Lower leg skin (tissue), 4 donors: ENCODE results near the gene LTB. TPM values are rescaled to one million over a fixed set of nuclear protein-coding genes. Genes with fewer than 3 reads are reported as not detected.

Experiments
- DNase-seq, 2 donors: peaks; one replicate each; pipeline ENCODE4 v3.0.0-alpha.2; 2019; ENCODE audit warnings: low spot score in 2 of 2
- H3K4me3 ChIP-seq: fragments of 200-600 bp; sonication (generic); 2 replicates; pipeline ENCODE4 v1.5.1; 2017; ENCODE audit warnings: mild to moderate bottlenecking, low read depth; ENCODE audit not compliant: poor library complexity, severe bottlenecking
- POLR2A ChIP-seq, 2 donors: fragments of 450-650 bp; IDR thresholded peaks; one replicate each; pipeline ENCODE4 v1.6.1; 2016 to 2017; ENCODE audit warnings: antibody characterized with exemption in 2 of 2, mild to moderate bottlenecking in 1 of 2, moderate library complexity in 1 of 2
- WGBS, 2 donors: methylation state at CpG; one replicate each; pipeline ENCODE4 v1.1.5; 2018; 5-methylcytosine and 5-hydroxymethylcytosine counted together
- intact Hi-C: fragments of 100-400 bp; cut with DNase I; formaldehyde crosslinking; loops from one replicate; pipeline ENCODE4 v1.15.0; 2023; ENCODE audit warnings: low total_unique reads
- total RNA-seq, 4 donors: library from RNA; depleted of rRNA; stranded (reverse); fragments of >200 nt; gene quantifications; one replicate each; pipeline ENCODE4 v1.1.0, GENCODE V29; 2016
- TF ChIP-seq, protein P1 (sequence below), 3 donors: fragments of 450-650 bp; IDR thresholded peaks; one replicate each; pipeline ENCODE4 v1.5.1; 2016; ENCODE audit warnings: antibody characterized with exemption in 3 of 3, mild to moderate bottlenecking in 3 of 3, moderate library complexity in 2 of 3

LTB gene
- total RNA-seq, 4 donors from 2014 or later, result 1.1 TPM; not detected in 3

DNA sequence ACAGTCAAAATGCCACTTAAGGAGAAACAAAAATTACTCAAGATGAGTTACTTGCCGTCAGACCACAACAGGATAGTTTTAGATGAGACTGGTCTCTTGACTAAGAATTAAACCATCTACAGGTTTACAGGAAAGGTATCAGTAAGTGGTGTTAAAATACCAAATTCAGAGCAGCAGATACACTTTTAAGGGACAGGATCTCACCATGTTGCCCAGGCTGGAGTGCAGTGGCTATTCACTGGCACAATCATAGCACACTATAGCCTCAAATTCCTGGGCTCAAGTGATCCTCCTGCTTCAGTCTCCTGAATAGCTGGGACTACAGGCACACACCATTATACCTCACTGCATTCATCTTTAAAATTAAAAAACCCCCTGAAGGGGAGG lies 48.8 kb downstream of the LTB start:
- intact Hi-C loops, result no loop called here
- 86 to 92% methylated on average over 1 of the region's 1 CpG for WGBS, 2 donors
- DNase-seq, result peak in 1 of 2 donors; percentile 23
- TF ChIP-seq POLR2A (IDR thresholded peaks at IDR 0.05), result no peak
- TF ChIP-seq, protein P1, sequence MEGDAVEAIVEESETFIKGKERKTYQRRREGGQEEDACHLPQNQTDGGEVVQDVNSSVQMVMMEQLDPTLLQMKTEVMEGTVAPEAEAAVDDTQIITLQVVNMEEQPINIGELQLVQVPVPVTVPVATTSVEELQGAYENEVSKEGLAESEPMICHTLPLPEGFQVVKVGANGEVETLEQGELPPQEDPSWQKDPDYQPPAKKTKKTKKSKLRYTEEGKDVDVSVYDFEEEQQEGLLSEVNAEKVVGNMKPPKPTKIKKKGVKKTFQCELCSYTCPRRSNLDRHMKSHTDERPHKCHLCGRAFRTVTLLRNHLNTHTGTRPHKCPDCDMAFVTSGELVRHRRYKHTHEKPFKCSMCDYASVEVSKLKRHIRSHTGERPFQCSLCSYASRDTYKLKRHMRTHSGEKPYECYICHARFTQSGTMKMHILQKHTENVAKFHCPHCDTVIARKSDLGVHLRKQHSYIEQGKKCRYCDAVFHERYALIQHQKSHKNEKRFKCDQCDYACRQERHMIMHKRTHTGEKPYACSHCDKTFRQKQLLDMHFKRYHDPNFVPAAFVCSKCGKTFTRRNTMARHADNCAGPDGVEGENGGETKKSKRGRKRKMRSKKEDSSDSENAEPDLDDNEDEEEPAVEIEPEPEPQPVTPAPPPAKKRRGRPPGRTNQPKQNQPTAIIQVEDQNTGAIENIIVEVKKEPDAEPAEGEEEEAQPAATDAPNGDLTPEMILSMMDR (IDR thresholded peaks at IDR 0.05), result no peak
- no peak overlapping the region for H3K4me3 ChIP-seq

DNA sequence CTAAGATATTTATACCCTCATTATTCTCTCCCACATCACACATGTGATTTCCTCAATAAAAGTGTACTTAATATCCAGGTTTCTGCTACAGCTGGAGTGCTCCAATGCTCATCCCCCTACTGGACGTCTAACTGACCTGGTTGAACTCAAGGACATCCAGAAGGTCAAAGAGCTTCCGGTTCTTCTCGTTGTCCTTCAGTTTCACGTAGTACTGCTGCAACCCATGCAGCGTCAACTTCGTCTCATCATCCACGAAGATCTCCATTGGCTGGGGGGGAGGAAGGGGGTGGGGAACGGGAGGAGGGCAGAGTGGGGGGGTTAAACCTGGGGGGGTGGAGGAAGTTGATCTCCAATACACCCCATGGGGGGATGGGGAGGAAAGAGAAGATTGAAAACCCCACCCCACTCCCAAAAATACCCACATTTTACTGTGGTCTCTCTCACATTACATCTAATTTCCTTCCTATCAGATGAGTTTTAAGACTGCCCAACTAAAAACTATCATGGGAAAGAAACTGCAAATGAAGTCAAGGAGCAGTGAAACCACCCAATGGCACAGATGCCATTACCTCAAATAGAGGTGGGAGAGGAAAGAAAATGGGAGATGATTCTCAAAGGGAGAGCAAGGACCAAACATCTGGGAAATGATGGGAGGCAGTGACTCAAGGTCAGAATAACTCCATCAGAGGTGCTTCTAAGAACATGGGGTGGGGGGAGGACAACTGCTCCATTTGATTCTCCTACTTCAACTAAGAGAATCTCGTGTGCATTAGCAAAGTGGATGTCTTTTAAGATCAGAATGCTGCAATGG lies 49.4 kb downstream of the LTB start:
- WGBS, 2 donors, result 58 to 70% methylated on average over 9 of the region's 9 CpGs
- no peak overlapping the region for H3K4me3 ChIP-seq
- intact Hi-C loops, result no loop called here
- TF ChIP-seq, protein P1 (IDR thresholded peaks at IDR 0.05), result no peak
- TF ChIP-seq POLR2A (IDR thresholded peaks at IDR 0.05), result no peak
- DNase-seq, result peak in 1 of 2 donors; percentile 6

GRCh38 chr6:31531771-31532643 lies 50.2 kb downstream of the LTB start:
- H3K4me3 ChIP-seq, result no peak overlapping the region
- 68 to 70% methylated on average over 9 of the region's 9 CpGs for WGBS, 2 donors
- peak in 1 of 2 donors; percentile 52 for DNase-seq
- intact Hi-C loops, result no loop called here
- TF ChIP-seq POLR2A (IDR thresholded peaks at IDR 0.05), result no peak
- TF ChIP-seq, protein P1 (IDR thresholded peaks at IDR 0.05), result no peak

GRCh38 chr6:31531162-31531561 lies 51.1 kb downstream of the LTB start:
- no peak overlapping the region for H3K4me3 ChIP-seq
- intact Hi-C loops, result no loop called here
- TF ChIP-seq, protein P1 (IDR thresholded peaks at IDR 0.05), result no peak
- TF ChIP-seq POLR2A (IDR thresholded peaks at IDR 0.05), result no peak
- DNase-seq, result peak in 1 of 2 donors; percentile 66
- 88 to 90% methylated on average over 7 of the region's 7 CpGs for WGBS, 2 donors

- intact Hi-C loops, result no loop called here
- 62 to 83% methylated on average over 5 to 6 of the region's 6 CpGs for WGBS, 2 donors
These were observed 51.6 kb downstream of the LTB start for GRCh38 chr6:31530659-31531058.

More at GRCh38 chr6:31530659-31531058, 51.6 kb downstream of the LTB start:
- DNase-seq, result peak in 1 of 2 donors; percentile 59
- H3K4me3 ChIP-seq, result no peak overlapping the region
- TF ChIP-seq, protein P1 (IDR thresholded peaks at IDR 0.05), result no peak

Other genes with a start within 250 kb of the LTB start
- 1,000 to 10,000 TPM; 1,061 to 2,090 (median 1,325) TPM for gene HLA-B, start 225.2 kb downstream of the LTB start, total RNA-seq
- 10 to 100 TPM in 3 of 4 donors, 1 to 10 TPM in 1; 7.7 to 21.7 (median 13.9) TPM for gene MICA, start 178.8 kb downstream of the LTB start, total RNA-seq
- 1 to 10 TPM in 2 of 4 donors, under 1 TPM in 2; 0.61 to 2.6 (median 1.2) TPM for gene MICB, start 84.3 kb downstream of the LTB start, total RNA-seq
- gene MCCD1, start 53.5 kb downstream of the LTB start, total RNA-seq, result not detected
- 100 to 1,000 TPM; 176 to 355 (median 238) TPM for gene DDX39B, start 40.4 kb downstream of the LTB start, total RNA-seq
- 1 to 10 TPM in 1 of 4 donors, under 1 TPM in 1, not detected in 2; 0.46 to 1.3 TPM for gene ATP6V1G2, start 35.8 kb downstream of the LTB start, total RNA-seq
- gene NFKBIL1, start 34.8 kb downstream of the LTB start, total RNA-seq, result 10 to 100 TPM; 25.2 to 44.4 (median 28.5) TPM
- gene LTA, start 10.1 kb downstream of the LTB start, total RNA-seq, result not detected
- 1 to 10 TPM in 1 of 4 donors, under 1 TPM in 3; 0.38 to 1.4 (median 0.59) TPM for gene TNF, start 6.9 kb downstream of the LTB start, total RNA-seq
- gene LST1, start 3.9 kb upstream of the LTB start, total RNA-seq, result 1 to 10 TPM; 1.6 to 7.0 (median 4.4) TPM
- not detected for gene NCR3, start 10.6 kb upstream of the LTB start, total RNA-seq
- 10 to 100 TPM in 1 of 4 donors, 1 to 10 TPM in 3; 4.8 to 13.7 (median 7.2) TPM for gene AIF1, start 32.8 kb upstream of the LTB start, total RNA-seq
- gene PRRC2A, start 38.3 kb upstream of the LTB start, total RNA-seq, result 100 to 1,000 TPM in 1 of 4 donors, 10 to 100 TPM in 3; 57.4 to 131 (median 73.7) TPM
- 100 to 1,000 TPM; 255 to 338 (median 287) TPM for gene BAG6, start 70.2 kb upstream of the LTB start, total RNA-seq
- gene APOM, start 73.5 kb upstream of the LTB start, total RNA-seq, result 1 to 10 TPM; 1.7 to 7.2 (median 2.5) TPM
- gene C6orf47, start 78.4 kb upstream of the LTB start, total RNA-seq, result 10 to 100 TPM; 35.8 to 39.9 (median 37.2) TPM
- 10 to 100 TPM; 22.3 to 32.5 (median 24.3) TPM for gene GPANK1, start 82.6 kb upstream of the LTB start, total RNA-seq
- 100 to 1,000 TPM; 328 to 447 (median 416) TPM for gene CSNK2B, start 83.7 kb upstream of the LTB start, total RNA-seq
- 10 to 100 TPM in 1 of 4 donors, 1 to 10 TPM in 3; 4.2 to 21.3 (median 7.1) TPM for gene LY6G5B, start 87.6 kb upstream of the LTB start, total RNA-seq
- gene LY6G5C, start 98.6 kb upstream of the LTB start, total RNA-seq, result 1 to 10 TPM in 1 of 4 donors, not detected in 3; 1.6 TPM
- 10 to 100 TPM; 49.9 to 61.8 (median 52.0) TPM for gene ABHD16A, start 120.9 kb upstream of the LTB start, total RNA-seq
- not detected for gene LY6G6F, start 124.4 kb upstream of the LTB start, total RNA-seq
- gene LY6G6D, start 132.9 kb upstream of the LTB start, total RNA-seq, result 1 to 10 TPM in 1 of 4 donors, not detected in 3; 9.5 TPM
- 100 to 1,000 TPM; 189 to 513 (median 237) TPM for gene LY6G6C, start 139.3 kb upstream of the LTB start, total RNA-seq
- gene MPIG6B, start 140.9 kb upstream of the LTB start, total RNA-seq, result 10 to 100 TPM in 1 of 4 donors, 1 to 10 TPM in 3; 6.0 to 10.5 (median 7.9) TPM
- gene DDAH2, start 146.9 kb upstream of the LTB start, total RNA-seq, result 100 to 1,000 TPM in 3 of 4 donors, 10 to 100 TPM in 1; 65.7 to 124 (median 106) TPM
- 100 to 1,000 TPM; 293 to 430 (median 393) TPM for gene CLIC1, start 154.1 kb upstream of the LTB start, total RNA-seq
- gene MSH5, start 157.6 kb upstream of the LTB start, total RNA-seq, result 10 to 100 TPM in 3 of 4 donors, 1 to 10 TPM in 1; 7.8 to 13.8 (median 11.4) TPM
- gene SAPCD1, start 180.2 kb upstream of the LTB start, total RNA-seq, result 10 to 100 TPM; 25.3 to 80.6 (median 55.3) TPM
- 1 to 10 TPM in 3 of 4 donors, under 1 TPM in 1; 0.49 to 4.8 (median 1.4) TPM for gene VWA7, start 194.9 kb upstream of the LTB start, total RNA-seq
- 10 to 100 TPM; 39.2 to 53.9 (median 46.9) TPM for gene VARS1, start 213.3 kb upstream of the LTB start, total RNA-seq
- 10 to 100 TPM; 24.7 to 34.5 (median 28.7) TPM for gene LSM2, start 224.5 kb upstream of the LTB start, total RNA-seq
- gene HSPA1L, start 232.9 kb upstream of the LTB start, total RNA-seq, result 1 to 10 TPM; 1.3 to 2.3 (median 1.8) TPM
- 100 to 1,000 TPM; 237 to 342 (median 321) TPM for gene HSPA1A, start 233.1 kb upstream of the LTB start, total RNA-seq
- 100 to 1,000 TPM; 378 to 549 (median 420) TPM for gene HSPA1B, start 245.3 kb upstream of the LTB start, total RNA-seq